ENCODE results near the gene SLTM.

DNA sequence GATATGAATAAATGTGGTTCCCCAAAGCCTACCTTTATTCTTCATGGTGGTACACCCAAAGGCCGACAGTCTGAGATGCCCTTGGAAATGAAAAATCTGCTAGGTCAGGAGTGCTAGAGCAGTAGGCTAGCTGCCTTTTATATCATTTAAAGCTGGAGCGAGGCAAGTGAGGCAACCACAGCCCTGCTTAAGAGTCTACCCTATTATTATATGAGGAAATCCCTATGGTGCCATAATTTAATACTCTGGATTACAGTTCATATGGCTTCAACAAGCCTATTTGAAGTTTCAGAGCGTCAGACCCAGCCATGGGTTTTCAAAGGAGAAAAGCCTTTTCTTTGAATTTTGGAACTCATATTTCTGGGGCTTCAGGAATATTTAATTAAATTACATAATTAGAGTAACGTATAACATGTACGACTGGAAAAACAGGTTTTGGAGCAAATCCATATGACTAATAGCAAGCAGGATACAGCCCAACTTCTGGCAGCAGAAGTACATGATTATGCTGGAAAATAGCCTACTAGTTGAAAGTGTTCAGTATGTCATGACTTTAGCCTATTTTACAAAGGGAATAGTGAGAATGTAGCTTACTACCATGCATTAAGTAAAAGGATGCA, 18.0 kb upstream of the SLTM start:
- TF ChIP-seq, protein P1, sequence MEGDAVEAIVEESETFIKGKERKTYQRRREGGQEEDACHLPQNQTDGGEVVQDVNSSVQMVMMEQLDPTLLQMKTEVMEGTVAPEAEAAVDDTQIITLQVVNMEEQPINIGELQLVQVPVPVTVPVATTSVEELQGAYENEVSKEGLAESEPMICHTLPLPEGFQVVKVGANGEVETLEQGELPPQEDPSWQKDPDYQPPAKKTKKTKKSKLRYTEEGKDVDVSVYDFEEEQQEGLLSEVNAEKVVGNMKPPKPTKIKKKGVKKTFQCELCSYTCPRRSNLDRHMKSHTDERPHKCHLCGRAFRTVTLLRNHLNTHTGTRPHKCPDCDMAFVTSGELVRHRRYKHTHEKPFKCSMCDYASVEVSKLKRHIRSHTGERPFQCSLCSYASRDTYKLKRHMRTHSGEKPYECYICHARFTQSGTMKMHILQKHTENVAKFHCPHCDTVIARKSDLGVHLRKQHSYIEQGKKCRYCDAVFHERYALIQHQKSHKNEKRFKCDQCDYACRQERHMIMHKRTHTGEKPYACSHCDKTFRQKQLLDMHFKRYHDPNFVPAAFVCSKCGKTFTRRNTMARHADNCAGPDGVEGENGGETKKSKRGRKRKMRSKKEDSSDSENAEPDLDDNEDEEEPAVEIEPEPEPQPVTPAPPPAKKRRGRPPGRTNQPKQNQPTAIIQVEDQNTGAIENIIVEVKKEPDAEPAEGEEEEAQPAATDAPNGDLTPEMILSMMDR (IDR thresholded peaks at IDR 0.05) = no peak
- TF ChIP-seq POLR2A (IDR thresholded peaks at IDR 0.05) = no peak
